GM21423 (cell line): Measurements from ENCODE around the gene RAB40C.
"Not testable (repeated sequence)": the region's sequence is repeated elsewhere in the genome, so short reads cannot be mapped to it uniquely, and the experiment has no call there.

ENCODE experiments used
- ATAC-seq: cut with Tn5 transposase; IDR thresholded peaks from one replicate; pipeline ENCODE4 v1.9.1; 2021; ENCODE audit warnings: mild to moderate bottlenecking, moderate library complexity; ENCODE audit not compliant: unreplicated experiment

Gene RAB40C

GRCh38 chr16:586645-587590, 2.9 kb upstream of the RAB40C start:
- no peak for ATAC-seq

- ATAC-seq, result peak; percentile 4
Measured at GRCh38 chr16:588639-588888, 1.3 kb upstream of the RAB40C start.

GRCh38 chr16:588889-589657, 793 bp upstream of the RAB40C start:
- peak; percentile 67 for ATAC-seq

- no peak for ATAC-seq
Measured at GRCh38 chr16:590188-590814, 435 bp downstream of the RAB40C start.

- ATAC-seq, result no peak
Measured at GRCh38 chr16:590815-591200, 942 bp downstream of the RAB40C start.

- no peak for ATAC-seq
Measured at GRCh38 chr16:591231-591630, 1.4 kb downstream of the RAB40C start.

- ATAC-seq, result no peak
Measured at GRCh38 chr16:591892-592517, 2.1 kb downstream of the RAB40C start.

GRCh38 chr16:592518-593306, 2.8 kb downstream of the RAB40C start:
- no peak for ATAC-seq

GRCh38 chr16:593406-593805, 3.5 kb downstream of the RAB40C start:
- no peak for ATAC-seq

- no peak for ATAC-seq
Measured at GRCh38 chr16:593807-594206, 3.9 kb downstream of the RAB40C start.

GRCh38 chr16:595094-595528, 5.2 kb downstream of the RAB40C start:
- no peak for ATAC-seq

- ATAC-seq, result no peak
Measured at GRCh38 chr16:595942-596735, 6.3 kb downstream of the RAB40C start.

- ATAC-seq, result no peak
Measured at GRCh38 chr16:596736-597060, 6.8 kb downstream of the RAB40C start.

- not testable (repeated sequence) for ATAC-seq
Measured at GRCh38 chr16:597655-598054, 7.8 kb downstream of the RAB40C start.

- no peak for ATAC-seq
Measured at GRCh38 chr16:598823-599739, 9.2 kb downstream of the RAB40C start.

GRCh38 chr16:600781-601180, 10.9 kb downstream of the RAB40C start:
- no peak for ATAC-seq

GRCh38 chr16:603933-604332, 14.1 kb downstream of the RAB40C start:
- no peak for ATAC-seq

GRCh38 chr16:606656-607307, 16.9 kb downstream of the RAB40C start:
- no peak for ATAC-seq
